GM18511 (cell line): Measurements from ENCODE around the gene CENPX.
A peak's percentile ranks its signal among the peaks of the same experiment; 100 is the strongest.

Experiments used
- ATAC-seq: cut with Tn5 transposase; IDR thresholded peaks from one replicate; pipeline ENCODE4 v1.9.1; 2021; ENCODE audit warnings: mild to moderate bottlenecking, moderate library complexity; ENCODE audit not compliant: unreplicated experiment

CENPX gene

DNA sequence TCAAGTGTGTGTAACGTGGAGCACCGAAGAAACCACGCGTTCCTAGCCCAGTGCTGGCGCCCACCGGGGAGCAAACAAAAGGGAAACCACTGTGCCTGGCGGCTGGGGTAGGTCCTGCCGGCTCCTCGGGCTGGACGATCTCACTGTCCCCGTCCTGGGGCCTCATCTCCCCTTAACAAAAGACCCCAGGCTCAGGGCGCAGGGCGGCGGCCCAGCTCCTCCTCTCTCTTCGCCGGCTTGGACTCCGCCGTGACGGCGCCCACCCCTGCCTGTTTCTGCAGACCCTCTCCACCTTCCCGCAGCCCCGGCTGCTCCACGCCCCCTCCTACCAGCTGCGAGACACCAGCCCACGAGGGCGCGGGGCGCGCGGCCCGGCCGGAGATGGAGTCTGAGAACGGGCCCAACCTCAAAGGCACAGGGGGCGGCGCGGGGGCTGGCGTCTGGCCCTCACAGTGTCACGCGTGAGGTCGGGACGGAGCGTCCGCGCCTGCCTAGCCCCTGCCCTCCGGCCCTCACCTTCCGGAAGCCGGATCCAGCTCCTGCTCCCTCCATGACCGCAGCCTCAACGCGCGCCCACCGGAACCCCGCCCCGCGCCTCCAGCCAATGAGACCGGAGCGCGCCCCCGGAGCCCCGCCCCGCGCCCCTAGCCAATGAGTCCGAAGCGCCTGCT is at the start of gene CENPX:
CENPX (minus strand) TSS at position 569 of the 671 bp plus-strand sequence; CDS start at position 552, 17 bp downstream.
- ATAC-seq: no peak

DNA sequence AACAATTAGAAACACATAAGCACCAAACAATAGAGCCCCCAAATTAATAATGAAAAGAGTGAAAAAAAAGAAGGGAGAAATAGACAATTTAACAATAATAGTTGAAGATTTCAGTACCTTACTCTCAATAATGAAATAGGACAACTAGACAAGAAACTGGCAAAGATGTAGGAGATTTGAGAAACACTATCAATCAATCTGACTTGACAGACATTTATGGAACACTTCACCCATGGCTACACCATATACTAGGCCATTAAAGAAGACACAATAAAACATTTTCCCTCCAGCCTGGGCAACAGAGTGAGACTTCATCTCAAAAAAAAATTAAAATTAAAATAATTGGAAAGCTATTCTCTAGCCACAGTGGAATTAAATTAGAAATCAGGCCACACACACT is 47.9 kb upstream of the CENPX start:
- no peak for ATAC-seq

DNA sequence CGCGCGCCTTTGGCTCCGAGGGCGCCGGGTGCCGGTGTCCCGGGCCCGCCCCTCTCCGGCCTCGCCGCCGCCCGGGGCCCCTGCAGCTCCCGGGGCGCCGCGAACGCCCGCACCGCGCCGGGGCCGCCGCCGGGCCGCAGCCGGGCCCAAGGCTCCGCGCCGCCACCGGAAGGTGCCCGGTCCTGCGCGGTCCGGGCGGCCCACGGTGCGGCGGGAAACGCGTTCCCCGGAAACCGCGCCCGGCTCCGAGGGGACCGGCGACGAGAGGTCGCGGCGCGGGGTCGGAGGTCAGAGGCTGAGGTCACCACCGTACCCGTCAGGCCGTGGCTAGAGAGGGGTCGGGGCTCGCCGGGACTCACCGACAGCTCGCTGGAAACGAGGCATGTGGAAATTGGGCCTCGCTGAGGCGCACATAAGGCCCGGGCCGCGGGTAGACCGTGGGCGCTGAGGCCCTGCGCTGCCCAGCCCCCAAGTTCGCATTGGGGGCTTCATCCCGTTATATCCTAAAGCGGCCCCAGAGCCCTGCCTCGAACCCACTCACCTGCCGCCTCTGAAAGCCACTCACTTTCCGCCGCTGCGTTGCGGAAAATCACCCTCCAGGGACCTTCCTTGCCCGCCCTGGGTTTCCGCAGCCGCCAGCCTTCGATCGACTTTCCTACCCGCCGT is 43.1 kb upstream of the CENPX start, which contains the start of gene DUS1L:
DUS1L (minus strand) TSS at position 167 of the 666 bp plus-strand sequence. CDS start 745 bp downstream, outside the sequence.
- ATAC-seq: peak; percentile 55

DNA sequence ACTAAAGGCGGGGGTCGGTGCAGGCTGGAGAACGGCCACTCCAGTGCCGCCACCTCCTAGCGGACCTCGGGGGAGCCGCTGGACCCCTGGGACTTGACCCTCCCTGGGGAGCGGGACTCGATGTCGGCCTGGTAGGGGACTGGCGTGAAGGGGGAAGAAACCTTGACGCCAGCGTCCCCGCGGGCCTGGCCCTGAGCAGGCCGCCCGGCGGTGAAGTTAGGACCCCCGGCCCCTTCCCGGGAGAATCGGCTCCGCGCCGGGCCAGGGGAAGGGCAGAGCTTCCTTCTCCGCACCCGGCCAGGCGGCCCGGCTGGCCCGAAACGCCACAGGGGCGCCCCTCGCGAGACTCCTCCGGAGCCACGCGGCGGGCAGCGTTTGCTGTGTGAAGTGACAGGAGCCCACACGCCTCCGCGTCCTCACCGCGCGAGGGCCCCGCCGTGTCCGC is 42.5 kb upstream of the CENPX start:
- ATAC-seq: peak; percentile 13

DNA sequence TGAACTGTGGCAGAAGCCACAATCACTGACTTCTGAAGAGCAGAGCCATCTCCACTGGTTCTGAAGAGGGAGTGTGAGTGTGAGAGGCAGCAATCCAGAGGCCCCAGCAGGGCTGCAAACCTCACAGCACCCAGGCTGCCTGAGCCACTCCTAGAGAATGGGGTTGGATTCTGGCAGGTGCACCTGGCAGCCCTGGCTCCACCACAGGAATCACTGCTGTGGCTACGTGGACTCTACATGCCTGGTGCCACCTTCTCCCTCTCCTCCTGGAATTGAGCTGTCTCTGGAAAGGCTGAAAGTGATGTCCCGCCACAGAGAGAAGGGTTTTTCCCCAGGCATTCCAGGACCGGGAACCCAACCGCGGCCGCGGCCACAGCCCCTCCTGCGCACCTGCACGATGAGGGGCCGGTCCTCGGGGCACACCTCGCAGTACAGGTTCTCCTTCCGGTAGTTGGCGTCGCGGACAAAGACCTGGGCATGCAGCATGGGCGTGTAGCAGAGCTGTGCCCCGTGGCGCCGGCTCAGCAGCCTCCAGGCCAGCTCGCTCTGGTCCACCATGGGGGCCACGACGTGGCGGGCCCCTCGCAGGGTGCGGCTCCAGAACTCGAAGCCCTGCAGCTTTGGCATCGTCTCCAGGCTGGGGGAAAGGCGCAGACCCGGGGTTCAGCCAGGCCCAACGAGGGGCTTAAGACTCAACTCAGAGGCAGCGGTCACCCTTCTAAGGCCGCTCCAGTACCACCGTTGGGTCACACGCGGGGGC is 41.9 kb upstream of the CENPX start:
- ATAC-seq: no peak

DNA sequence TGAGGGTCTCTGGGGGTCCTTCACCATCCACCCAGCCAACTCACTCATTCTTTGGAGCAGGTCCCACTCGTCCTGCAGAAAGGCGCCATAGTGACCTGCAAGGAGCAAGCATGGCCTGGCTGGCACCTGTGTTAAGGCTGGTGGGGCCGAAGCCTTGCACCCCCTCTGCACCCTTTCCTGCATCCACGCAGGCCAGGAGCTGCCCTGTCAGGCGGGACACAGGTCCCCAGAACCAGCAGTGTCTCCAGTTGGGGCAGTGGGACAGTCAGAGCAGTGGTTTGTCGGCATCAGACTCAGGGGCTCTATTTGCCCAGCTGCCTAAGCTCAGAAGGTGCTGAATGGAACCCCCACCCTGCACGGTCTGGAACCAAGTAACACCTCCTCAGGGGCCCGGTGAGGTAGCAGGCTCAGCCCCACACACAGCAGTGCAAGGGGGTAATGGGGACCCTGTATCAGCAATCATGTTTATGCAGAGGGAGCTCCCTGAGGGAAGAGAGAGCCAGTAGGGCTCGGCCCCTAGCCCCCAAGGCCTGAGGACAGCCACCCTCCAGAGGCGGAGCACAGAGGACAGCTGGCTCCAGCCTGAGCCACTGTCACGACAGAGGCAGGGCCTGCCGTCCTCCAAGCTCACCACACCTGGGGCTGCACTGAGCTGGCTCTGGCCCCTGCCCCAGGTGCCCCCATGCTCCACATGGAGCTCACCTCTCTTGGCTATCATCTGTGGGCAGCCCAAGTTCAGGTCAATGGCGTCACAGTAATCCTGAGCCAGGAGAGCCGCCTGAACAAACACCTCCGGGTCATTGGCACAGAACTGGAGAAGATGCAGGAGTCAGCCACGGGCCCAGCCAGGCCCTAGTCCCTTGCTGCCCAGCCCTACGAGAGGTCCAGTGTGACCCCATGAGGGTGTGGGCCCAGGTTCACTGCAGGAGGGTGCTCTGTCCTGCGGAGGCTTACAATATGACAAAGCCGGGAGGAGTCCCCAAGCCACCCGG is 41.0 kb upstream of the CENPX start:
- ATAC-seq: no peak

DNA sequence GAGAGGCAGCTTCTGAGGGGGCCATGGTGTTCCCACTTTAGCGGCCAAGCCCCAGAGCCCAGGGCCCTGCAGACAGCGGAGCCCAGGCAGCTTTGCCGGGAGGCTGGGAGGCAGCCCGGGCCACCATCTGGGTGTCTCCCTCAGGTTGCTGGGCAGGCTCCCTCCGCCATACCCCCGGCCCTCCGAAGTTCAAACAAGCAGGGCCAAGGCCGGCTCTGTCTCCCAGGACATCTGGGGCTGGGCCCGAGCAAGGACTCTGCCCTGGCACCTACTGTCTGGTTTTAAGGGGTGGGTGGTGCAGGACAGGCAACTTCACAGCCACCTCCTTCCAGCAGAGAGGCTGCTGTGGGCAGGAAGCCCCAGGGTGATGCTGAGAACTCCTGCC is 40.3 kb upstream of the CENPX start:
- no peak for ATAC-seq

DNA sequence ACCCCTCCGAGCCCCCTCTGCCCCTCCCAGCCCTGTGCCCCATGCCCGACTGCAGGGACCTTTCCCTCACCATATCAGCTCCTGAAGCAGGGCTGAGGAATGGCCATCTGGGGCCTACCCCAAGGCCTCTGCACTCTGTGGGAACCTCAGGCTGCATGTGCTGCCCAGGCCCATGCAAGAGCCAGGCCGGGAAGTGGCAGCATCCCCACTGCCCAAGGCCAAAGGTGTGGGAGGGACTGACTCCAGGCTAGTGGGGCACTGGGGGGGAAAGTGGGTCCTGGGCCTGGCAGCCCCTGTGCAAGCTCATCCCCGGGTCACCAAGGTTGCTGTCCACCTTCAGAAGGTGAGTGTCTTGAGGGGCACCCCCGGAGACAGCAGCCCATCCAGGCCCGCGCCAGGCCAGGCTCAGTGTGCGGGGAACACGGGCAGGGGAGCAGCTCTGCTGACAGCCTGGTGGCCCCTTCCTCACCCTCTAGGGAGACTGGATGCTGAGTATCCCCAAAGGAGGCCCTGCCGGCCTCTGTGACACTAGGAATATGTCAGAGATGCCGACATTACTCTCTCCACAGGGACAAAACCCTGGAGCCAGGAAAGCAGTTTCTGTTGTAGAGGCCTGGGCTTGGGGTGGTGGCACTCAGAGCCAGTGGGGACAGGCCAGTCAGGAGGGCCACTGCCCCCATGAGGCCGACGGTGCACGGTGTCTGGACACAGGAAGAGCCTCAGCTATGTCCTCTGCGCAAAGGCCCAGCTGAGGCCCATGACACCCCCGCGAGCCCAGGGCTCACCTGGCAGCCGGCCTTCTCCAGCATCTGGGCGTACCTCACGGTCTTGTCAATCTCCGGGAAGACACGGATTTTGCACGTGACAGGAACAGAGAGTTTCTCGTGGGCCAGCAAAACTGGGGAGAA is 39.7 kb upstream of the CENPX start:
- no peak for ATAC-seq

DNA sequence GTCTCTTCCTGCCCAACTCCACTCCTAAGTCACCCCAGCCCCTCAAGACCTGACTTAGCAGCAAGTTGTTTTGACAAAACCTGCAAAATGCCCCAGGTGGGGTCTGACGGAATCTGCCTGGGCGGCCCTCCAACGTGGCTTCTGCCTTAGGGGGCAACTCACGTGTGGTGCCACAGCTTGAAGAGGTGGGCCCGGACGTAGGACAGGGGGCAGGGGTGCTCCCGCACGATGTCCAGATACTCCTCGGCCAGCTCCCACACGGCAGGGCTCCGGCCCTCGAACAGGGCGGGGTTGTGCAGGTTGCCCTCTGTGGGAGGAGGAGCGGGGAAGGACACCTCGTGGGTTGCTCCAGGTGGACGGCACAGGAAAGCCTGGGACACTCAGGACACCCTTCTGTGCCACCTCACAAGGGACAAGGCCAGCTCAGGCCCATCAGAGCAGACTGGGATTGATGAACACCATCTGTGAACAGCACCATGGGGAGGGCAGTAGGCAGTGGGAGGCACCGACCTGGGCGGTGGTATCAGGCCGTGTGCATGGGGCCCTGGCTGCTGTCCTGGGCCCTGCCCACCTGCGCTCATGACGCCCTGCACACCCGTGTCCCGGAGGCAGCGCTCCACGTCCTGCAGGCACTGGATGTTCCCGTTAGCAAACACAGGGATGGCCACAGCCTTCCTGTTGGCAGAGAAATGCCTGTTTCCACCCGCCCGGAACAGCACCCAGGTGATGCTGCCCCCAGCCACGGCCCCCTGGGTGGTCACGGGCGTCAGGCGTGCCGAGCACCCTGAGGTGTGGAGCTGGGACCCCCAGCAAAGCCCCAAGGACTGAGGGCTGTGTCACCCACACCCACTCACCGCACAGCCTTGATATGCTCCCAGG is 38.6 kb upstream of the CENPX start:
- no peak for ATAC-seq

DNA sequence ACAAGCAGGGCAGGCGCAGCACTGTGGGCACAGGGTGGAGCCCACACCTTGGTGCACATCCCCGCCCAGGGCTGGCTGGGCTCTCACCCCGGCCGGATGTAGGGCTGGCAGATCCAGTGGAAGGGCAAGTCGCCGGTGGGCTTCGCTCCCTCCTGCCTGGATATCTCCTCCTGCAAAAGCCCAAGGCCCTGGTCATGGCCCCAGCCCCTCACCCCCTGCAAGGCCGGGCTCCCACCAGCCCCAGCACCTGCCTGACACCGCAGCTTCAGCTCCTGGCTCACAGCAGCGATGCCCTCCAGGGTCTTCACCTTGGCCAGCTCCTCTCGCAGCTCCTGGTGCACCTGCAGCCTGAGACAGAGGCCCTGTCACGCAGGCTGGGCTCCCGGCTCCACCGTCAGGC is 37.9 kb upstream of the CENPX start:
- ATAC-seq: no peak

DNA sequence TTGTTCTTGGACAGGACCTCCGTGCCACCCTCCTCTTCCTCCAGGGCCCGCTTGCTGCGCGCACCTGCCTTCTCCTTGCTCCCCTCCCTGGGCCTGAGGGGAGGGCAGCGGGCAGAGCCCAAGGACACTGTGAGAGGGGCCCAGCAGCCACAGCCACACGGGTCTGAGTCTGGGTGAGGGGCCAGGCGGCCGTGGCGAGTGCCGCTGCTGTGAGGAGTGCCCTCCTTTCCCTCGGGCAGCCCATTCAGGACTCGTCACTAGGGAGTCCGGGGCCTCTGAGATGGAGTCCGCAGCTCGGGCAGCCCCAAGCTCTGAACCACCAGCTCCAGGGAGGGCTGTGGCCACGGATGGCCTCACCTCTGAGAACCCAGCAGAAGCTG is 37.3 kb upstream of the CENPX start:
- no peak for ATAC-seq

DNA sequence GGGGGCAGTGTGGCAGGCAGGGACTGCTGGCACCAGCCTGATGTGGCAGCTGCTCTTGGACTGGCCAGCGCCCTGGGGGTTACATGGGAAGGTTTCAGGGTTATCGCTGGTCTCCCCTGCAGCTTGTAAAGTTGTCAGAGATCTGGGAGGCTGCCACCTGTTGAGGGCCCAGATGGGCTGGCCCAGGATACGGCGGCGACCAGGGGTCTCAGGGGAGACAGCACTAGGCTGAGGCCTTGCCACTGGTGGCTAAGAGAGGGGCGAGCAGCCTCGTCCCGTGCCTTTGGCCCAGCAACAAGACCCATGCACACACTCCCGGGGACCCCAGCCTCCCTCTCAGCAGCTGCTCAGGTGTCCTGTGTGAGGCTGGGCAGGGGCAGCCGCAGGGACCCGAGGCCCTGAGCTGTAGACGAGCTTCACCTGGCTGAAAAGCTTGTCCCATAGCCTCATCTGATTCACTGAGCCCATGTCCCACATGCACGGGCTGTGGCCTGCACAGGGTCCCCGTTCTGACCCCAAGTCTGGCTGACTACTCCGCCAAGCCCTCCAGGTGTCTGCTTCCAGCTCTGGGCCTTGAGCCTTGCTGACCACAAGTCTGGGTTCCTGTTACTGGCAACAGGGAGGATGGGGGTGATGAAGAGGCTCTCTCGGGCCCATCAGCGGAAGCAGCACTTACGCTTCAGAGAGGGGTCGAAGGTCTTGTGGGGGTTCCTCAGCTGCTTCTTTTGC is 36.8 kb upstream of the CENPX start:
- ATAC-seq: no peak

DNA sequence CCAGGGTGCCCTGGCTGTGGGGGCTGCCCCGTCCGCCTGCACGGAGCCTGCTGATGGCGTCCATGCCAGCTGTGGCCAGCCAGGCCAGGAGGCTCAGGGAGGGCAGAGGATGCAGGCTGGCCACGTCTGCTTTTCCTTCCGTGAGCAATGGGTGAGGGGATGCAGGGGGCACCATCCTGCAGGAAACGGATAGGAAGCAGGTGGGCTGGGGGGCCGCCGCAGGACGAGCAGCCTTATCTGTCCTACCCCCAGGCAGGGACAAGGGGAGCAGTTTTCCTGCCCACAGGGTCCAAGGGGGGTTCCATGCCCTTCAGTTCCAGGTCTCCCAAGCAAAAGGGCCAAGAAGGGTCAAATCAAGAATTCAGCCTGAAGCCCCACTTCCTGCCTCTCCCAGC is 36.2 kb upstream of the CENPX start:
- ATAC-seq: no peak

DNA sequence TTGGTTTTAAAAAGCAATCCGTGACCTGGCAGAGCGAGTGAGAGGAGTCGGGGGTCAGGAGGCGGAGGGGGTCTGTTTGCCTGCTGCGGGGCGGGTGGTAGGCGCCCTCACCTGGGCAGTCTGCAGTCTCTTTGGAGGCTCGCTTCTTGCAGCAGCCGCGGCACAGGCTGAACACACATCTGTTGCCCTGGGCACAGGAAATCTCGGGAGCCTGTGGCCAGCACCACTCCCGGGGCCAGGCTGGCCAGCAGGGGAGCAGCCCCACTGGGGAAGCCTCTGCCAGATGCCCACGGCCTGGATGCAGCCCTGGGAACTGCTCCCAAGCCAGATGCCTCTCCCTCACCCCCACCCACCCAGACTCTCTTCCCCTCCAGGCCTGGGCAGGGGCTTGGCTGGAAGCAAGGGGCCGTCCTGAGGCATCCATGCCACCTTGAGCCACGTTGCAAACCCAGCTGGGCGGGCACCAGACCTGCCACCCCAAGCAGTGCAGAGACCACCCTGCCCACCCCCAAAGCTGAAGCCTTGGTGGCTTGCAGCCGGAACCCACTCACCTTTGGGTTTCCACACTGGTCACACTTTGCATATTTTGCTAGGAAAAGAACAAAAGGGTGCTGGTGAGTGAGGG is 35.7 kb upstream of the CENPX start:
- no peak for ATAC-seq

DNA sequence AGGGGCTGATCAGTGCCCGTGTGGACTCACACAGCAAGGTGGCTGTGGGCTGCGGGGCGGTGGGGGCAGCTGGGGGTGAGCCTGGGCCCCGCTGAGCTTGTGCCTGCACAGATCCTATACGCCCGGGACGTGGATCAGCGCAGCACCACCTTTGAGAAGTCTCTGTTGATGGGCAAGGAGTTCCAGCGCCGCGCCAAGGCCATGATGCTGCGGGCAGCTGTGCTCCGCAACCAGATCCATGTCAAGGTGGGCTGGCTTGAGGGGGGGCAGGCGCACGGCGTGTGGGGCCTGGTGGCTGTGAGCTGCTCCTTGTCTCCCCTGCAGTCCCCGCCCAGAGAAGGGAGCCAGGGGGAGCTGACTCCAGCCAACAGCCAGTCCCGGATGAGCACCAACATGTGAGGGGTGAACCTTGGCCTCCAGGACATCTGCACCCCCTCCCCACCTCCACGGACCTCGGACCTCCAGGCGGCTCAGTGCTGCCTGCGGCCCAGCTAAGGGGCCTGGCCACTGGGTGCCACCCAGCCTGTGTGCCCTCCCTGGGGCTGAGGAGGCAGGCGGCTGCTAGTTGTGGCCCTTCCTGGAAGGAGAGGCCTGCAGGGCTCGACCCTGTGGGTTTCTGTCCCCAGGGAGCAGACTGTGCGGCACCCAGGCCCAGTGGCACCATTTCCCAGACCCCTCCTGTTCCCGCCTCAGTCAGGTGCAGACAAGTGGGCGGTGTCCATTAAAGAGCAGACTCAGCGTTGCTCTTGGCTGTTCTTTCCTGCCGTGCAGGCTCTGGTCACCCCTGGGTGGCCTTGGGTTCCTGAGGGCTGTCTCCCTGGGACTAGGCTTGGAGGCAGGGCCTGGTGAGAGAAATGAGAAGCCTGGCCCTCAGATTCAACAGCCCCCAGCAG is 34.3 kb upstream of the CENPX start:
- ATAC-seq: no peak

DNA sequence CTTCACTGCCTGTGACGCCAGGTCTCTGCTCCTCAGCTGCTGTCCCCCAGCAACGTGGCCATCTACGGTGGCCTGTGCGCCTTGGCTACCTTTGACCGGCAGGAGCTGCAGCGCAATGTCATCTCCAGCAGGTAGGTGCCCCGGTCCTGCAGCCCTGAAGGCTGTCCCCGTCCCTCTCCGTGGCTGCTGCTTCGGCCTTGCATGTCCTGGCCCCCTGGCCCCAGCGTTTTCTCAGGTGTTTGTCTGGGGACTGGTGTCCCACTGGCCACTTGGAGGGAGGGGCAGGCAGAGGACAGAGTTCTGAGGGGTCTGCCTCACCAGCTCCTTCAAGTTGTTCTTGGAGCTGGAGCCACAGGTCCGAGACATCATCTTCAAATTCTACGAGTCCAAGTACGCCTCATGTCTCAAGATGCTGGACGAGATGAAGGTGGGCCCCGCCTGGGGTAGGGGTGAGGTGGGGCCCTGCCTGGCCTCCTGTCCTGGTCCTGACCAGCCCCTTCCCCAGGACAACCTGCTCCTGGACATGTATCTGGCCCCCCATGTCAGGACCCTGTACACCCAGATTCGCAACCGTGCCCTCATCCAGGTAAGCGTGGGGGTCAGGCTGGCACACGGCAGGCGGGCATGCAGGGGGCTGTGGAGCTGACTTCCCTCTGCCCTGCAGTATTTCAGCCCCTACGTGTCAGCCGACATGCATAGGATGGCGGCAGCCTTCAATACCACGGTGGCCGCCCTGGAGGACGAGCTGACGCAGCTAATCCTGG is 33.5 kb upstream of the CENPX start:
- ATAC-seq: no peak
